ENCODE results near the gene SKA3. TPM values are rescaled to one million over a fixed set of nuclear protein-coding genes. Genes with fewer than 3 reads are reported as not detected.
A peak's percentile ranks its signal among the peaks of the same experiment; 100 is the strongest.

The SKA3 gene
- total RNA-seq, 1 experiment from 2014 or later = 42.1 TPM

- Mint-ChIP-seq H3K9me3 (0 out of 2 replicates have a peak, but pooled peaks cover 4% of the 10 kb centered on the region), H3K27ac (no peak overlapping the region), H3K4me1 (peaks cover 3% of the 10 kb centered on the region; the same call in 1 of the 2 replicates), H3K4me3 (no peak overlapping the region), H3K27me3 (ENCODE audit: low read depth) (no peaks in the 10 kb centered on the region), H3K36me3 (no peaks in the 10 kb centered on the region)
- POLR2A ChIA-PET = no interaction called here
- DNase-seq (ENCODE audit: low spot score) (no peak), ATAC-seq (0 out of 2 replicates have a peak, but pooled peaks have one; percentile 32)
- CTCF ChIA-PET = interaction anchor here (0.7 kb wide), 1 partner anchor 338 kb away, joined by 4 read pairs; no protein-coding TSS in a partner anchor
- TF ChIP-seq TEAD4 (CRISPR knock-in tag; IDR thresholded peaks at IDR 0.05) (no peak), SP1 (CRISPR knock-in tag; conservative IDR thresholded peaks at IDR 0.05) (no peak), RORB (CRISPR knock-in tag; IDR thresholded peaks at IDR 0.05) (no peak), ZNF219 (CRISPR knock-in tag; IDR thresholded peaks at IDR 0.05; ENCODE audit: borderline replicate concordance) (no peak), STAT6 (CRISPR knock-in tag; conservative IDR thresholded peaks at IDR 0.05; ENCODE audit: low read depth) (no peak), ZNF263 (CRISPR knock-in tag; IDR thresholded peaks at IDR 0.05; ENCODE audit: low read depth) (no peak), ZNF232 (CRISPR knock-in tag; IDR thresholded peaks at IDR 0.05) (no peak), EMX1 (CRISPR knock-in tag; IDR thresholded peaks at IDR 0.05) (no peak), SMAD3 (CRISPR knock-in tag; IDR thresholded peaks at IDR 0.05; ENCODE audit: borderline replicate concordance) (no peak), ZNF138 (CRISPR knock-in tag; conservative IDR thresholded peaks at IDR 0.05) (no peak), ATF1 (CRISPR knock-in tag; IDR thresholded peaks at IDR 0.05) (no peak), GABPB1 (CRISPR knock-in tag; IDR thresholded peaks at IDR 0.05) (no peak), CDX4 (CRISPR knock-in tag; IDR thresholded peaks at IDR 0.05; ENCODE audit: borderline replicate concordance) (no peak), ZBTB21 (CRISPR knock-in tag; IDR thresholded peaks at IDR 0.05; ENCODE audit: borderline replicate concordance) (no peak), FOXP4 (CRISPR knock-in tag; IDR thresholded peaks at IDR 0.05) (no peak), JUN (CRISPR knock-in tag; IDR thresholded peaks at IDR 0.05) (no peak)
- TF ChIP-seq, protein P1, sequence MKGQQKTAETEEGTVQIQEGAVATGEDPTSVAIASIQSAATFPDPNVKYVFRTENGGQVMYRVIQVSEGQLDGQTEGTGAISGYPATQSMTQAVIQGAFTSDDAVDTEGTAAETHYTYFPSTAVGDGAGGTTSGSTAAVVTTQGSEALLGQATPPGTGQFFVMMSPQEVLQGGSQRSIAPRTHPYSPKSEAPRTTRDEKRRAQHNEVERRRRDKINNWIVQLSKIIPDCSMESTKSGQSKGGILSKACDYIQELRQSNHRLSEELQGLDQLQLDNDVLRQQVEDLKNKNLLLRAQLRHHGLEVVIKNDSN (CRISPR knock-in tag; IDR thresholded peaks at IDR 0.05) = no peak
- TF ChIP-seq, protein P2, sequence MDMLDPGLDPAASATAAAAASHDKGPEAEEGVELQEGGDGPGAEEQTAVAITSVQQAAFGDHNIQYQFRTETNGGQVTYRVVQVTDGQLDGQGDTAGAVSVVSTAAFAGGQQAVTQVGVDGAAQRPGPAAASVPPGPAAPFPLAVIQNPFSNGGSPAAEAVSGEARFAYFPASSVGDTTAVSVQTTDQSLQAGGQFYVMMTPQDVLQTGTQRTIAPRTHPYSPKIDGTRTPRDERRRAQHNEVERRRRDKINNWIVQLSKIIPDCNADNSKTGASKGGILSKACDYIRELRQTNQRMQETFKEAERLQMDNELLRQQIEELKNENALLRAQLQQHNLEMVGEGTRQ (CRISPR knock-in tag; IDR thresholded peaks at IDR 0.05) = no peak
These were observed 71.9 kb downstream of the SKA3 start for GRCh38 chr13:21104199-21105019.

Other genes with a start within 250 kb of the SKA3 start
- 27.5 to 31.2 TPM (median 28.9 TPM) in 3 replicates for gene LATS2, start 115.0 kb downstream of the SKA3 start, total RNA-seq (2021)
- 326 to 345 TPM (median 332 TPM) in 3 replicates for gene SAP18, start 36.4 kb downstream of the SKA3 start, total RNA-seq (2021)
- 29.4 to 32.3 TPM (median 32.1 TPM) in 3 replicates for gene MRPL57, start 106 bp upstream of the SKA3 start, total RNA-seq (2021)

Measured in WTC11 (cell line).